Measurements from ENCODE around the gene ANO2.
A peak's percentile ranks its signal among the peaks of the same experiment; 100 is the strongest.

Gene ANO2

DNA sequence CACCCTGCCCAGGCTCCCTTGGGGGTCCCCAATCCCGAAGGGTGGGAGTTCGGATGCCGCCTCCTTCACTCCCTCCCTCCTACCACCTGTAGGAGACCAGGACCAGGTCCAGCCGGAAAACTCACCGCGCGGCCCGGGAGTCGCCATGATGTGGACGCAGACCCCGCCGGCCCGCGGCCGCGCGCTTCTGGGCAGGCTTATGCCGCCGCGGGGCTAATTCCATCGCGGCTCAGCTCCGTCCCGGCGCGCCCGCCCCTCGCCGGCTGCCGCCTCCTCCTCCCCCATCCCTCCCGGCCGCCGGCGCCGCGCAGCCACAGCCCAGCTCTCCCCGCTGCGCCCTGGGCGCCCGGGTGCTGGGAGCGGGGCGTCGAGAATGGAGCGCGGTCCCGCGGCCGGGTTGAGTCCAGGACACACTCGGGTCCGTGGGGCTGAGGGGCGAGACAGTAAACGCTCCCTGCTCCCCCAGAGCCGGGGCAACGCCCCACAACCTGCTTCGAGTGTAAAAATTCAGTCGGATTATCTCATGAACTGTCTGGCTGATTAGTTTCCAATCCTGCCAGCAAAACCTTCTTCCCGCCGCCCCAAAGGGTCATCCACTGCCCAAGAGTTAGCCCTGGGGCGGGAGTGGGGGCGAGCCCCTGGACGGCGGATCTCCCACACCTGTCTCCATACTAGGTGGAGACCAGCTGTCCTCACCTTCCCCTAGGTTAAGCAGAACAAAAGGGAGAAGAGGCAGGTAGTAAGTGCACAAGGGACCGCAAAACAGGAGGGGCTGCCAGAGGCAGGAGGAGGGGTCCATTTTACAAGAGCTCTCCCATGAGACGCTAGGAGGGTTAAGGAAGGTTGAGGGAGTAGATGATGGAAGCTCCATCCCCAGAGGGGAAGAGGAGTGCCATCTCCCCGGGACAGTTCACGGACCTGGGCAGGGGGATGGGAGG, at the start of gene ANO2:
Gene ANO2, minus strand, starts transcription at position 189 of the 938 bp plus-strand sequence. Its CDS starts 42 bp downstream, at position 147.
- DNase-seq (ENCODE audit: low read depth), result no peak
- H3K4me3 ChIP-seq (ENCODE audit: low read depth, low read length), result no peak within 1 kb of the TSS
- TF ChIP-seq CTCF (IDR thresholded peaks at IDR 0.05; ENCODE audit: low read depth, low read length, missing control alignments), result no peak

DNA sequence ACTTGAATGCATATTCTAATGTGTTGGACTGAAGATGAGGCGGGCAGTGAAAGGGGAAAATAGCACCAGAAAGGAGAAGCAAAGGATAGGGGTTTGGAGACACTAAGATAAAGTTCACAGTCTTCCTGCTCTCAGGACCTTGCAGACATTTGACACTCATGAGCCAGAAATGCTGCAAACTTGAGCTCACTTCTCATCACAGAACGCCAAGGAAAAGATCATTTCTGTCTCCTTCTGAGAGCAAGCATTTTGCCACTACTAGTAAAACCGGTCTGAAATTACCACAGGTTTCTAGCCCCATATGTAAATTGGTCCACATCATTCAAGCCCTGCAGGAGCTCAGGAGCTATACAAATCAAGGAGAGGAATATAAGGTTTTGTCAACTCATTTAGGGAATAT, 44.6 kb upstream of the ANO2 start:
- TF ChIP-seq CTCF (IDR thresholded peaks at IDR 0.05; ENCODE audit: low read depth, low read length, missing control alignments), result no peak
- no peak overlapping the region for H3K4me3 ChIP-seq (ENCODE audit: low read depth, low read length)
- no peak for DNase-seq (ENCODE audit: low read depth)

- H3K4me3 ChIP-seq (ENCODE audit: low read depth, low read length), result no peak overlapping the region
- peak; percentile 12 for DNase-seq (ENCODE audit: low read depth)
- peak; percentile 94 for TF ChIP-seq CTCF (IDR thresholded peaks at IDR 0.05; ENCODE audit: low read depth, low read length, missing control alignments)
Observed at GRCh38 chr12:5988659-5989116, 43.6 kb upstream of the ANO2 start.

DNA sequence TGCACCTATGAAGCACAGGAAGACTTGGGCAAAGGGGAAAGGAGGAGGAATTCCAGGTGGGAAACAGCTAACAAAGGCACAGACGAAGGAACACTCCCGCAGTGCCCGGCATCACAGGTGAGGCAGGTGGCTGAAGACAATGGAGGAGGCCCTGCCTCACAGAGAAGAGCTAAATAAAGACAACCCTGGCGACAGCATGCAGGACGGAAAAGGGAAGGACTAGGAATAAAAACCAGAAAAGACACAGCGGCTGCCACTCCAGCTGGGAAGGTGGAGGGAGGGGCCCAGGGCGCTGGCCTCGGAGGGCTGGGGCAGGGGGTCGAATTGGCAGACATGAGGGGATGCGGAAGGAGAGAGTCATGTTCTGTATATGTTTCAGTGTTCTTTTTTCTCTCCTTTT, 43.0 kb upstream of the ANO2 start:
- no peak for TF ChIP-seq CTCF (IDR thresholded peaks at IDR 0.05; ENCODE audit: low read depth, low read length, missing control alignments)
- H3K4me3 ChIP-seq (ENCODE audit: low read depth, low read length), result no peak overlapping the region
- DNase-seq (ENCODE audit: low read depth), result no peak

- DNase-seq (ENCODE audit: low read depth), result no peak
- TF ChIP-seq CTCF (IDR thresholded peaks at IDR 0.05; ENCODE audit: low read depth, low read length, missing control alignments), result no peak
Observed at GRCh38 chr12:5987573-5987972, 42.5 kb upstream of the ANO2 start.

GRCh38 chr12:5985471-5985870, 40.4 kb upstream of the ANO2 start:
- TF ChIP-seq CTCF (IDR thresholded peaks at IDR 0.05; ENCODE audit: low read depth, low read length, missing control alignments), result no peak
- no peak overlapping the region for H3K4me3 ChIP-seq (ENCODE audit: low read depth, low read length)
- no peak for DNase-seq (ENCODE audit: low read depth)

More at GRCh38 chr12:5987573-5987972, 42.5 kb upstream of the ANO2 start:
- no peak overlapping the region for H3K4me3 ChIP-seq (ENCODE audit: low read depth, low read length)

Data from GM12864 (cell line).